ENCODE measurements around the gene OBP2B. TPM values are rescaled to one million over a fixed set of nuclear protein-coding genes. Genes with fewer than 3 reads are reported as not detected.
"Not testable (repeated sequence)": the region's sequence is repeated elsewhere in the genome, so short reads cannot be mapped to it uniquely, and the experiment has no call there.

The OBP2B gene
- total RNA-seq, 2 donors from 2014 or later = not detected

- no peaks in the 10 kb centered on the region for H3K9me3 Mint-ChIP-seq
- H3K27me3 Mint-ChIP-seq = peaks cover 4 to 11% of the 10 kb centered on the region in 2 donors
These were observed 39.8 kb upstream of the OBP2B start for GRCh38 chr9:133248726-133249295.

GRCh38 chr9:133247632-133248031 lies 38.6 kb upstream of the OBP2B start:
- no peaks in the 10 kb centered on the region for H3K36me3 Mint-ChIP-seq
- ATAC-seq (peak in 1 of 2 donors; percentile 54), DNase-seq (ENCODE audit: low spot score) (no peak)
- H3K9me3 Mint-ChIP-seq = no peaks in the 10 kb centered on the region
- no peak overlapping the region for H3K27ac Mint-ChIP-seq
- peaks cover 4 to 11% of the 10 kb centered on the region in 2 donors for H3K27me3 Mint-ChIP-seq
- H3K4me1 Mint-ChIP-seq (ENCODE audit: low read depth in 2 of 2) = peaks cover 0 to 9% of the 10 kb centered on the region in 2 donors
- H3K4me3 Mint-ChIP-seq = no peak overlapping the region

More at GRCh38 chr9:133248726-133249295, 39.8 kb upstream of the OBP2B start:
- Mint-ChIP-seq H3K4me3 (no peak overlapping the region), H3K36me3 (no peaks in the 10 kb centered on the region), H3K27ac (no peak overlapping the region), H3K4me1 (ENCODE audit: low read depth in 2 of 2) (peaks cover 0 to 9% of the 10 kb centered on the region in 2 donors)
- ATAC-seq = no peak
- DNase-seq (ENCODE audit: low spot score) = no peak

GRCh38 chr9:133246991-133247390 lies 37.9 kb upstream of the OBP2B start:
- Mint-ChIP-seq H3K9me3 (no peaks in the 10 kb centered on the region), H3K27ac (no peak overlapping the region), H3K4me3 (no peak overlapping the region), H3K27me3 (peaks cover 7 to 11% of the 10 kb centered on the region in 2 donors), H3K4me1 (ENCODE audit: low read depth in 2 of 2) (peaks cover 0 to 9% of the 10 kb centered on the region in 2 donors), H3K36me3 (no peaks in the 10 kb centered on the region)
- DNase-seq (ENCODE audit: low spot score) (no peak), ATAC-seq (no peak)

DNA sequence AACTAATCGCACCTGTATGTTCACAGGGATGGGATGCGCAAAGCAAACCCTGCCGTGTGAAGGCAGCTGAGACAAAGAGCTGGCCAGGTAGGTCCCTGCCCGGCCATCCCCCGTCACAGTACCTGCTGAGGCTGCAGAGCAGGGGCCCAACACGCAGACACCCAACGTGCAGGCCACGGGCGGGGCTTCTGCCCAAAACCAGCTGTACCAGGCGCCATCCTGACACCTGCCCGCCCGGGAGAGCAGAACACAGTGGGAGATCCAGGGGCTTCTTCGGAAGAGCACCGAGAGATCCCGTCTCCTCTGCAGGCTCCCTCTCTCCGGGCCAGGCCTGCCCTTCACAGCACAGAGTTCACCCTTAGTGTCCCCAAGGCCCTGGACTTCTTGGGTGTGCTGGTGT lies 37.5 kb upstream of the OBP2B start:
- Mint-ChIP-seq H3K27ac (no peak overlapping the region), H3K36me3 (no peaks in the 10 kb centered on the region), H3K4me3 (no peak overlapping the region), H3K9me3 (no peaks in the 10 kb centered on the region), H3K27me3 (peaks cover 7 to 11% of the 10 kb centered on the region in 2 donors), H3K4me1 (ENCODE audit: low read depth in 2 of 2) (peaks cover 0 to 9% of the 10 kb centered on the region in 2 donors)
- DNase-seq (ENCODE audit: low spot score) (no peak), ATAC-seq (peak in 1 of 2 donors; percentile 9)

GRCh38 chr9:133242991-133243390 lies 33.9 kb upstream of the OBP2B start:
- no peaks in the 10 kb centered on the region for H3K9me3 Mint-ChIP-seq
- H3K4me1 Mint-ChIP-seq (ENCODE audit: low read depth in 2 of 2) = peaks cover 0 to 5% of the 10 kb centered on the region in 2 donors
- ATAC-seq (no peak), DNase-seq (ENCODE audit: low spot score) (no peak)
- H3K27me3 Mint-ChIP-seq = peaks cover 0 to 4% of the 10 kb centered on the region in 2 donors
- no peaks in the 10 kb centered on the region for H3K36me3 Mint-ChIP-seq
- no peak overlapping the region for H3K27ac Mint-ChIP-seq
- H3K4me3 Mint-ChIP-seq = no peak overlapping the region

- no peak overlapping the region for H3K27ac Mint-ChIP-seq
- ATAC-seq (no peak), DNase-seq (ENCODE audit: low spot score) (no peak)
- peaks cover 4 to 7% of the 10 kb centered on the region in 2 donors for H3K27me3 Mint-ChIP-seq
- H3K36me3 Mint-ChIP-seq = no peaks in the 10 kb centered on the region
- peaks cover 0 to 7% of the 10 kb centered on the region in 2 donors for H3K4me1 Mint-ChIP-seq (ENCODE audit: low read depth in 2 of 2)
- H3K9me3 Mint-ChIP-seq = no peaks in the 10 kb centered on the region
- H3K4me3 Mint-ChIP-seq = no peak overlapping the region
These were observed 33.2 kb upstream of the OBP2B start for GRCh38 chr9:133242241-133242640.

DNA sequence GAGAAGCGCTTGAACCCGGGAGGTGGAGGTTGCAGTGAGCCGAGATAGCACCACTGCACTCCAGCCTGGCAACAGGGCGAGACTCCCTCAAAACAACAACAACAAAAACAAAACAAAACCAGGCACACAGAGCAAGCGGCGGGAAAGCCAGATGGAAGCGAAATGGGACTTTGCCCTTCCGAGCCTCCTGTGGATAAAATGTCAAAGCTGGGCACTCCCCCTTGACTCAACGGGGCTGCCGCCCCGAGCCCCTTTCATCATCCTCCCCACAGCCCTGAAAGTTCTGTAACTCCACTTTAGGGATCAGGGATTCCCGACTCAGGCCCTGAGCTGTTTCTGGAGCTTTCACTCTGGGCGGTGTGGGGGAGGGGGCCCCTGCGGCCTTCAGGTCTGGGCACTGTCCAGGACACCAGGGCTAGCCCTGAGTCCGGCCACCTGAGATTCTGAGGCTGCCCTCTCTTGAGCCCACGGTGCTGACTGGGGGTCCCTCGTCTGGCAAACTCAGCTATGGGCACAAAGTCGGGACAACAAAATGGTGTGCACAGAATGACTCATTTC lies 30.6 kb upstream of the OBP2B start:
- Mint-ChIP-seq H3K27ac (no peak overlapping the region), H3K27me3 (peaks cover 4 to 7% of the 10 kb centered on the region in 2 donors), H3K9me3 (no peaks in the 10 kb centered on the region), H3K4me3 (no peak overlapping the region), H3K4me1 (ENCODE audit: low read depth in 2 of 2) (peaks cover 0 to 7% of the 10 kb centered on the region in 2 donors), H3K36me3 (no peaks in the 10 kb centered on the region)
- ATAC-seq (no peak), DNase-seq (ENCODE audit: low spot score) (no peak)

DNA sequence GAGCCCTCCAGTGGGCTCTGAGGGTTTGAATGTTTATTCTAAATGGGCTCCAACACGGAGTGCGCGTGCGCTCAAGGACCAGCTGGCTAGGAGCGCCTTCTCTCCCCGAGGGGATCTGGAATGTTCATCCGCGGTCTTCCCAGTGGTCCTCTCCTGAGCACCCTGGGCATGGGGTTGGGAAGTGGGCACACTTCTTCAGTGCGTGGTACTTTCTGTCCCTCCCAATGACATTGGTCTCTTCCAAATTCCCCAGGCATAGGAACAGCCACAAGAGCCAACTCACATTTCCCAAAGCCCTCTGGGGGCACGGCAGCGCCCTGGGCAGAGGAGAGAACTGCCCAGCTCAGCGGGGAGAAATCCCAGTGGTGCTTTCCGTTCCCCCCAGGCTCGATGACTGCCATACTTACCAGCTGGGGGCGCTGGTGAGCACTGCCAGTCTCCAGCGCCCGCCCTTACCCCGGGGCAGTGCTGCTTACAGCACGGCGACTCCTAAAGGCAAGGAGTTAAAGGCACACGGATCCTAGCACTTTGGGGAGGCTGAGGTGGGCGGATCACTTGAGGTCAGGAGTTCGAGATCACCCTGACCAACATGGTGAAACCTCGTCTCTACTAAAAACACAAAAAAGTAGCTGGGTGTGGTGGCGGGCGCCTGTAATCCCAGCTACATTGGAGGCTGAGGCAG lies 29.9 kb upstream of the OBP2B start:
- peak overlapping the region; percentile 41 for H3K4me3 Mint-ChIP-seq
- H3K4me1 Mint-ChIP-seq (ENCODE audit: low read depth in 2 of 2) = peaks cover 0 to 7% of the 10 kb centered on the region in 2 donors
- H3K27me3 Mint-ChIP-seq = peaks cover 4 to 7% of the 10 kb centered on the region in 2 donors
- H3K36me3 Mint-ChIP-seq = no peaks in the 10 kb centered on the region
- no peaks in the 10 kb centered on the region for H3K9me3 Mint-ChIP-seq
- no peak overlapping the region for H3K27ac Mint-ChIP-seq
- DNase-seq (ENCODE audit: low spot score) (peak; percentile 80), ATAC-seq (peak; percentile 76 to 87)

DNA sequence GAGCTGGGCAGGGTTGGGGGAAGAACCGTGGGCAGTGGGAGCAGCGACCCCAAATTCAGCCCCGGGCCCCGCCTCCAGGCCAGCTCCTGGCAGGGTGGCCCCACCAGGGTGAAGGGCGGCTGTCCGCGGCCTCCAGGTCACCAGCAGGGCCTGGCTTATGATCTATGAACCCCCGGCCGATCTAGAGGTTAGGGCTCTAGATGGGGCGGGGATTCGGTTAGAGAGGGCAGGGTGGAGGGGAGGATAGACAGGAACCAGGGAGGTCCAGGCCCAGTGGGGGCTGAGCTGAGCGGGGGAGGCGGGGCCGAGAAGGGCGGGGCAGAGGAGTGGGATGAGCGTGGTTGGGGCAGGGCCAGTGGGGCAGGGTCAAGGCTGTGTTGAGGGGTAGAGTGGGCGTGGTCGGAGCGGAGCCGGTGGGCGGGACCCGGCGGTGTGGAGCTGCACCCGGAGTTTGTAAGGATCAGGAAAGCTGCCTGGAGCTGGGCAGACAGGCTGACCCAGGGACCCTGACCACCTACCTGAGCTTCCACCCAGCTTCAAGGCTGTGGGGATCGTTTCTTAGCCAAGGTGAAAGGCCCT lies 29.3 kb upstream of the OBP2B start:
- Mint-ChIP-seq H3K27me3 (peaks cover 4 to 7% of the 10 kb centered on the region in 2 donors), H3K9me3 (no peaks in the 10 kb centered on the region), H3K4me3 (peak overlapping the region; percentile 41), H3K4me1 (ENCODE audit: low read depth in 2 of 2) (peaks cover 0 to 7% of the 10 kb centered on the region in 2 donors), H3K27ac (no peak overlapping the region), H3K36me3 (no peaks in the 10 kb centered on the region)
- DNase-seq (ENCODE audit: low spot score) (peak; percentile 74), ATAC-seq (peak; percentile 81 to 86)

- ATAC-seq (no peak), DNase-seq (ENCODE audit: low spot score) (no peak)
- peaks cover 0 to 7% of the 10 kb centered on the region in 2 donors for H3K4me1 Mint-ChIP-seq (ENCODE audit: low read depth in 2 of 2)
- no peaks in the 10 kb centered on the region for H3K36me3 Mint-ChIP-seq
- no peak overlapping the region for H3K27ac Mint-ChIP-seq
- no peaks in the 10 kb centered on the region for H3K9me3 Mint-ChIP-seq
- H3K4me3 Mint-ChIP-seq = no peak overlapping the region
- peaks cover 3 to 7% of the 10 kb centered on the region in 2 donors for H3K27me3 Mint-ChIP-seq
These were observed 28.1 kb upstream of the OBP2B start for GRCh38 chr9:133237035-133237731.

- H3K9me3 Mint-ChIP-seq; H3K27ac Mint-ChIP-seq; H3K27me3 Mint-ChIP-seq; H3K4me3 Mint-ChIP-seq; H3K36me3 Mint-ChIP-seq; ATAC-seq; DNase-seq (ENCODE audit: low spot score); H3K4me1 Mint-ChIP-seq (ENCODE audit: low read depth in 2 of 2): not testable (repeated sequence)
These were observed 27.4 kb upstream of the OBP2B start for GRCh38 chr9:133236291-133237034.

DNA sequence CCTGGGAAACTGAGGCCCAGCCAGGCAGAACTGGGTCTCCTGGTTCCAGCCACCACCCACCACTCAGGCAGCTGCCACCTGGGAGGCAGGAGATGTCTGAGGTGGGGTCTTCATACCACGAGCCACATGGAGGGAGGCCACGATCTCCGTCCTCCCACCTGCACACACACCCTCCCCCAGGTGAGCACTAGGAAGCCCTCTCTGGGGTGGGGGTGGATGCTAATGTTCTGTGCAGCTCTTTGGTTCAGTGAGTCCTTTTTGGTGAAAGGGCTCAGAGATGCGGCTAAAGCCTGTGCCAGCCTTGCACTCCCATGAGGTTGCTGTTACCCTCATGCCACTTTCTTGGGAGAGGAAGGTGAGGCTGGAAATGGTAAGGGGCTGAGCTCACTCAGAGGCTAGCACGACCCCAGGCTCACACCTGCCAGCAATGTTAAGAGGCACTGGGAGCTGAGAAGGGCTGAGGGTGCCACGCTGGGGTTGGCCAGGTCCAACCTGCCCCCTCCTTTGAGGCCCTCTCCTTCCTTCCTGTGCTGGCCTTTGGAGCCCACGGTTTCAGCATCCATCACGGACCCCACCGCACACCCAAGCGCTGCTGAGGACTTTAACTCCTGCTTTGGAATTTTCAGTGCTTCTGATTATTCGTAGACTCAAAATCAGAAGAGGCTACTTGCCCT lies 26.6 kb upstream of the OBP2B start:
- no peaks in the 10 kb centered on the region for H3K9me3 Mint-ChIP-seq
- H3K4me1 Mint-ChIP-seq (ENCODE audit: low read depth in 2 of 2) = peaks cover 0 to 7% of the 10 kb centered on the region in 2 donors
- no peak for ATAC-seq
- no peak overlapping the region for H3K27ac Mint-ChIP-seq
- no peak overlapping the region for H3K4me3 Mint-ChIP-seq
- H3K36me3 Mint-ChIP-seq = no peaks in the 10 kb centered on the region
- no peak for DNase-seq (ENCODE audit: low spot score)
- H3K27me3 Mint-ChIP-seq = peaks cover 0 to 7% of the 10 kb centered on the region in 2 donors

Measured in natural killer cell treated with Interleukin-12 subunit alpha and Interleukin-12 subunit beta and Interleukin-15 and Interleukin-18, amount 100 ng/mL, for 72 hours (primary cell).